Mesodermal cell (in vitro differentiated cells): Measurements from ENCODE around the gene DDX5.
A peak's percentile ranks its signal among the peaks of the same experiment; 100 is the strongest.

ENCODE experiments used
- H3K27ac ChIP-seq: 2 replicates; pipeline ENCODE4 v1.7.0; 2013; ENCODE audit warnings: mild to moderate bottlenecking, low read depth, low read length, moderate library complexity; ENCODE audit not compliant: severe bottlenecking
- H3K36me3 ChIP-seq: 2 replicates; pipeline ENCODE4 v1.7.1; 2013; ENCODE audit warnings: mild to moderate bottlenecking, low read length, moderate library complexity; ENCODE audit not compliant: control insufficient read depth, insufficient read depth
- H3K4me1 ChIP-seq: one replicate; pipeline ENCODE4 v1.7.1; 2013; ENCODE audit warnings: mild to moderate bottlenecking, low read length; ENCODE audit not compliant: insufficient read depth, control insufficient read depth, poor library complexity, severe bottlenecking
- H3K4me3 ChIP-seq: 2 replicates; pipeline ENCODE4 v1.7.0; 2013; ENCODE audit warnings: low read length, control low read depth, mild to moderate bottlenecking; ENCODE audit not compliant: insufficient read depth, poor library complexity, severe bottlenecking; ENCODE audit errors: extremely low read depth
- H3K9me3 ChIP-seq: 2 replicates; pipeline ENCODE4 v1.7.1; 2013; ENCODE audit warnings: mild to moderate bottlenecking, low read length, moderate library complexity; ENCODE audit not compliant: control insufficient read depth
- WGBS, 2 experiments: methylation state at CpG; one replicate each; pipeline ENCODE4 v1.1.5; 2013; ENCODE audit warnings: missing lambda C conversion rate in 2 of 2; ENCODE audit not compliant: insufficient coverage in 2 of 2; 5-methylcytosine and 5-hydroxymethylcytosine counted together

Gene DDX5

DNA sequence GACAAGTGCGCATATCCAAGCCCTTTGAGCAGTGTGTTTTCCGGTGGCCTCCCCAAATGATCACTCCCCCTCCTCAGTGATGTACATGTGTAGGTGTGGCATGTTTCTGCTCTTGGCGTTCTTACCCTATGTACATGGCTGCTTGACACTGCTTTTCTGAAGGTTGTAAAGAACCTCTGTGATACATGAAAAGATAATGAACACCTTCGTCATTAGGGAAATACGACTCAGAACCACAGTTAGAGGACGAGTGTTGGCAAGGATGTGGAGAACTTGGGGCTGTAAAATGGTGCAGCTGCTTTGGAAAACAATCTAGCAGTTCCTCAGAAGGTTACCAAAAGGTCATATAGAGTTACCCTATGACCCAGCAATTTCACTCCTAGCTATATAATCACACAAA lies 29.3 kb upstream of the DDX5 start:
- H3K9me3 ChIP-seq: no peaks in the 10 kb centered on the region
- peak overlapping the region; percentile 39 for H3K27ac ChIP-seq
- 86 to 94% methylated on average over 3 to 4 of the region's 6 CpGs for WGBS, 2 experiments
- peaks cover 88% of the 10 kb centered on the region for H3K36me3 ChIP-seq
- H3K4me3 ChIP-seq: no peak overlapping the region
- H3K4me1 ChIP-seq: no peaks in the 10 kb centered on the region

GRCh38 chr17:64534187-64534586 lies 28.1 kb upstream of the DDX5 start:
- Histone ChIP-seq H3K9me3 (no peaks in the 10 kb centered on the region), H3K36me3 (peaks cover 88% of the 10 kb centered on the region)

GRCh38 chr17:64533784-64534183 lies 27.7 kb upstream of the DDX5 start:
- 86 to 100% methylated on average over 1 of the region's 2 CpGs for WGBS, 2 experiments
- no peaks in the 10 kb centered on the region for H3K4me1 ChIP-seq
- H3K27ac ChIP-seq: peak overlapping the region; percentile 7
- no peaks in the 10 kb centered on the region for H3K9me3 ChIP-seq
- H3K4me3 ChIP-seq: no peak overlapping the region
- H3K36me3 ChIP-seq: peaks cover 90% of the 10 kb centered on the region

More at GRCh38 chr17:64534187-64534586, 28.1 kb upstream of the DDX5 start:
- Histone ChIP-seq H3K4me3 (no peak overlapping the region), H3K4me1 (no peaks in the 10 kb centered on the region), H3K27ac (no peak overlapping the region)
- WGBS, 2 experiments: 94 to 100% methylated on average over 2 to 3 of the region's 3 CpGs

DNA sequence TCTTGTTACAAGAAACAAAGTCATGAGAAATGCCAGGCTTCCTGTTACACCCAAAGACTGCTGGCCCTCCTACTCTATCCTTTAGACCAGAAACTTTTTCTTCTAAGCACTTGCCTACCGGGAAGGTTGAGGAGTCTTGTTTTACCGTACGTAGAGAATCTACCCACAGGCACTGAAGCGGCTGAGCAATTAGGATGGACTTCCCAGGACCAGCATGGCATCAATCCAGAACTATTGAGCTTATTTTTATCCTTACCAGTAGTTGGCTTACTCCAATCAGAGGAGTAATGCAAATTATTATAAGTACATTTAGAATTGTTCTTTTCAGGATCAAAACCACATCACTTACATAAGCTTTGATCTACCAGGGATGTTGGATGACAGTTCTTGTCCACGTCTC lies 26.3 kb upstream of the DDX5 start:
- WGBS, 2 experiments: 86 to 97% methylated on average over 3 to 5 of the region's 5 CpGs
- Histone ChIP-seq H3K4me3 (no peak overlapping the region), H3K36me3 (peaks cover 92% of the 10 kb centered on the region), H3K4me1 (no peaks in the 10 kb centered on the region), H3K9me3 (no peaks in the 10 kb centered on the region), H3K27ac (peak overlapping the region; percentile 30)

DNA sequence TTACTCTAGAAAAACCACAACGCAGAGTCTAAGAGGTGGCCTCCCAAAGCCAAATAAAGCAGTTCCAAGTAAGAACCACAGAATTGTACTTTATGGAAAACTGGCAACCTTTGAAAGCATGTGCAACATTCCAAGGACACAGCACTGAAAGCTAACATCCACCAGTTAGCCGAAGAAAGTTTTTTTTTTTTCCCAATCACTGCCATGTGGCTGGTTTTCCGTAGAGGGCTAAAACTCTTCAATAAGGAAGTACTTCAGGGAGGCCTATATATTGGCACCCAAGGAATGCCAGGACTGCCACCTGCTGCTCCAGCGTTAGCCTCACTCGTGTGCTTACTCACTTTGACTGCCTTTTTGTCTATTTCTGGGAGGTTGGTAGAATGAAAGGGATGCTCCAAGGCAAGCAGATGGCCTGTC lies 25.9 kb upstream of the DDX5 start:
- Histone ChIP-seq H3K27ac (no peak overlapping the region), H3K9me3 (no peaks in the 10 kb centered on the region), H3K36me3 (peaks cover 92% of the 10 kb centered on the region), H3K4me1 (no peaks in the 10 kb centered on the region), H3K4me3 (no peak overlapping the region)
- WGBS, 2 experiments: 100% methylated on average over 3 to 4 of the region's 5 CpGs

- Histone ChIP-seq H3K36me3 (peaks cover 93% of the 10 kb centered on the region), H3K4me1 (no peaks in the 10 kb centered on the region), H3K27ac (no peak overlapping the region), H3K4me3 (no peak overlapping the region), H3K9me3 (no peaks in the 10 kb centered on the region)
- WGBS, 2 experiments: 94 to 100% methylated on average over 1 to 4 of the region's 5 CpGs
Measured at GRCh38 chr17:64529221-64529620, 23.1 kb upstream of the DDX5 start.

DNA sequence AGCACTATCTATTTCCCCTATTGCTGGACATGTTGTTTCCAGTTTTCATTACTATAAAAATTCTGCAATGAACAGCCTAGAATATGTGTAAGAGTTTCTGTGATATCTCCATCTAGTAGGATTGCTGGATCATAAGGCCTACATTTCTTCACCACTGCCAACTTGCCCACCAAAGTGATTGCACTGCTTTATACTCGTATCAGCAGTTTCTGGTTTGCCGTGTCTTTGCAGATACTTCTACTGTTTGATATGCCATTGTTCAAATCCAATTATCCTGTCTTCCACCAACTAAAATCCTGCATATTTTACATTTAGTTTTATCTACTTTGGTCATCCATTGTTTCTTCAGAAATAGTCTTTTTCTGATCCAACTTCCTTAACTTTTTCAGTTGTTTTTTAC lies 21.8 kb upstream of the DDX5 start:
- Histone ChIP-seq H3K9me3 (no peaks in the 10 kb centered on the region), H3K4me1 (no peaks in the 10 kb centered on the region), H3K4me3 (no peak overlapping the region), H3K36me3 (peaks cover 95% of the 10 kb centered on the region), H3K27ac (no peak overlapping the region)
- 94 to 96% methylated on average over 2 of the region's 2 CpGs for WGBS, 2 experiments

GRCh38 chr17:64520359-64520758 lies 14.3 kb upstream of the DDX5 start:
- H3K4me1 ChIP-seq: no peaks in the 10 kb centered on the region
- H3K27ac ChIP-seq: no peak overlapping the region
- H3K4me3 ChIP-seq: no peak overlapping the region
- 88 to 91% methylated on average over 2 to 6 of the region's 6 CpGs for WGBS, 2 experiments
- H3K9me3 ChIP-seq: no peaks in the 10 kb centered on the region
- peaks cover 96% of the 10 kb centered on the region for H3K36me3 ChIP-seq

DNA sequence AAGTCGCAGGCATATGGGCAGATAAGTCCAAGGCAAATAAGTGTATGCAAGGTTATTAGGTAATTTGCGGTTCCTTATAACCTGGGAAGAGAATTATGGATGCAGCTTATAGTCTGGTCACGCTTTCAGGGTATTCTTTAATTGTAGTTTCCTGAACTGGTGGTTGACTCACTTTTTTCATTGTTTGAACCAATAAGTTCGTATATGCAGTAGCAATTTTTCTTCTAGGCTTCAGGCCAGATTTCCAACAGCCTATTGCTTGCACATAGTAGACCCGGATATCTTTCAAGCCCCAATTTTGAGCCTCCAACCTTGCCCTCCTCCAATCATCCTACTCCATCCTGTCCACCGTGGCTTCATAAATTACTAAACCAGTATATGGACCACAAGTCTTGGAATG lies 13.5 kb upstream of the DDX5 start:
- WGBS, 2 experiments: 96 to 98% methylated on average over 5 to 6 of the region's 6 CpGs
- Histone ChIP-seq H3K4me3 (no peak overlapping the region), H3K36me3 (peaks cover 98% of the 10 kb centered on the region), H3K27ac (no peak overlapping the region), H3K4me1 (no peaks in the 10 kb centered on the region), H3K9me3 (no peaks in the 10 kb centered on the region)

GRCh38 chr17:64515829-64516228 lies 9.7 kb upstream of the DDX5 start:
- H3K36me3 ChIP-seq: peaks cover 93% of the 10 kb centered on the region
- H3K4me1 ChIP-seq: no peaks in the 10 kb centered on the region
- WGBS, 2 experiments: 100% methylated on average over 1 of the region's 1 CpG; no CpG with 5 or more reads in 1 of the 2 experiments
- no peak overlapping the region for H3K27ac ChIP-seq
- H3K4me3 ChIP-seq: no peak overlapping the region
- no peaks in the 10 kb centered on the region for H3K9me3 ChIP-seq

DNA sequence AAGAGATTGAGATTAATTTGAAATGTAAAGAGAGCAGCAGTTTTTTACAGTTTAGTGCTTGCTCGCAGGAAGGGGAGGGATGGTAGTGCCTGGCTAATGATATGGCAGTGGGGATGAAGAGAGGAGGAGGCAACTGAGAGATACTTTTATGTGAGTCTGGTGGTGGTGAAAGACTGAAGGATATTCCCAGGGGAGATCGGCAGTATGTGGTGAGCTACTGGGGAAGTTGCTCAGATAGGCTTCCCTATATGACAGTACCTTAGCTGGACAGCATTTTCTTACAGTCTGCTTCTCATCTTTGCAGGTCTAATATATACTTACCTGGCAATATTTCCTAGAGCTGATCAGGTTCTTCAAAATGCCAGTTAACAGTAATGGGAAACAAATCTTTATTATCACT lies 9.3 kb upstream of the DDX5 start:
- no peak overlapping the region for H3K27ac ChIP-seq
- H3K4me1 ChIP-seq: no peaks in the 10 kb centered on the region
- H3K9me3 ChIP-seq: no peaks in the 10 kb centered on the region
- 100% methylated on average over 1 to 2 of the region's 2 CpGs for WGBS, 2 experiments
- H3K4me3 ChIP-seq: no peak overlapping the region
- H3K36me3 ChIP-seq: peaks cover 93% of the 10 kb centered on the region
